ENCODE measurements around the gene DYNLT1. TPM values are rescaled to one million over a fixed set of nuclear protein-coding genes. Genes with fewer than 3 reads are reported as not detected.
A peak's percentile ranks its signal among the peaks of the same experiment; 100 is the strongest.

Gene DYNLT1
- total and polyA plus RNA-seq, 10 of the 15 experiments (the other 5 are each of a cell fraction or from before 2014, with no cell fraction given): 33.6 to 298 (median 89.2) TPM

DNA sequence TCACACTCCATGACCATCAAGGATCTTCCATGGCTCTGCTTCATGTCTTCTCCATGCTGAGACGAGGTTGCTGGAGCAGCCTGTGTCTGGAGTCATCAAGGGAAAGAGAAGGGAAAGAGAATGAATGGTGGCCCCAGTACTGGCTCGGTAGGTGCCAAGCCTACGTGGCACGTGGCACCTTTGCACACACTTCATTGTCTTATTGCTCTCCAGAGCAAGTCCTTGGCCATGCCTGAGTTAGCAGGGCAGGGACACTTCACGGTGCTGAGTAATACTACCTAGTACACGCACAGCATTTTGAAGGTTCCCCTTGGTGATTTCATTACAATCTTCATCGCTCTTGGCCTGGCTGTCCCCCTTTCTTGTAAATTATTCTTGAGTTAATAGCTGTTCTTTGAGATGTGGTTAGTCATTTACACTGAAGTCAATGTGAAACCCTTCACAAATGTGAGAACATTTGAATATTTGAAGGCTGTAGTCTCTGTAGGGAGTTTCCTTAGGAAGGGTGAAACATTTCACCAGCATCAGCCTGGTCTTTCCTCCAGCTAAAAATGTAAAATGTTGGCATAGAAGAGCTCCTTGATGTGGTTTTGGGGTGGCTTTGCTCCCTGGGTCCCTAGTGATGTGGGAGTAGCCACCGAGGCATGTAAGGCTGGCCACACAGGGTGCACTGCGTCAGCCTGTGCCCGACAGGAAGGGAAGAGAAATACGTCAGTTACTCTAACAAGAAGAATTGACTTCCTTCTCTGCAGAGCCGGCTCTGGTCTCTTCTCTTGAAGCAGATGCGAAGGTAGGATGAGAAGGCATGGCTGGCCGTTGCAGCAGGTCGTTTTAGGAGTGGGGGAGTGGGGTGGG lies 5.0 kb upstream of the DYNLT1 start, which contains the start of gene SYTL3 (continued):
- TF ChIP-seq EP300 (IDR thresholded peaks at IDR 0.05; ENCODE audit: borderline replicate concordance in 1 of 2, control insufficient read depth in 1 of 2, low read depth in 2 of 2, low read length in 2 of 2) (peak; percentile 31 to 85; a peak in 3 of 4 replicates), RAD51 (IDR thresholded peaks at IDR 0.05) (peak; percentile 62; the same call in 1 of the 2 replicates), CBX3 (IDR thresholded peaks at IDR 0.05; ENCODE audit: borderline replicate concordance, low read depth) (no peak), NRF1 (conservative IDR thresholded peaks at IDR 0.05; ENCODE audit: low read depth, low read length) (no peak), SIX5 (IDR thresholded peaks at IDR 0.05; ENCODE audit: low read depth, low read length, severe bottlenecking) (no peak), FOS (IDR thresholded peaks at IDR 0.05; ENCODE audit: borderline replicate concordance, extremely low read depth, insufficient read length) (no peak), SREBF2 (IDR thresholded peaks at IDR 0.05; ENCODE audit: low read length) (no peak), IKZF1 (conservative IDR thresholded peaks at IDR 0.05) (peak; percentile 99), POLR2A (IDR thresholded peaks at IDR 0.05; ENCODE audit: low read depth, low read length) (peak; percentile 55), ESRRA (IDR thresholded peaks at IDR 0.05; ENCODE audit: low read length) (0 out of 2 replicates have a peak, but pooled peaks have one; percentile 27), MTA2 (IDR thresholded peaks at IDR 0.05; ENCODE audit: low read depth) (peak; percentile 92), KLF5 (IDR thresholded peaks at IDR 0.05; ENCODE audit: partially characterized antibody) (peak; percentile 87), ZSCAN29 (IDR thresholded peaks at IDR 0.05) (no peak), MEF2A (IDR thresholded peaks at IDR 0.05; ENCODE audit: insufficient read depth, low read depth, low read length) (peak; percentile 63; the same call in 1 of the 2 replicates), ETV6 (conservative IDR thresholded peaks at IDR 0.05 in 1 of 2, IDR thresholded peaks at IDR 0.05 in 1 of 2; ENCODE audit: borderline replicate concordance in 1 of 2, low read depth in 1 of 2) (peak in 1 of 2 experiments; percentile 88; a peak in 2 of 4 replicates), ASH2L (IDR thresholded peaks at IDR 0.05; ENCODE audit: borderline replicate concordance, low read depth) (no peak; the same call in 1 of the 2 replicates), HDAC6 (IDR thresholded peaks at IDR 0.05; ENCODE audit: unreplicated experiment) (no peak), BMI1 (IDR thresholded peaks at IDR 0.05; ENCODE audit: borderline replicate concordance) (no peak; the same call in 1 of the 2 replicates), TBL1XR1 (IDR thresholded peaks at IDR 0.05; ENCODE audit: low read depth, low read length) (peak; percentile 75; the same call in 1 of the 2 replicates), CHD2 (IDR thresholded peaks at IDR 0.05; ENCODE audit: borderline replicate concordance, low read depth, low read length) (0 out of 2 replicates have a peak, but pooled peaks have one; percentile 58), EED (IDR thresholded peaks at IDR 0.05; ENCODE audit: low read depth) (peak; percentile 100)
- TF ChIP-seq, protein P1, sequence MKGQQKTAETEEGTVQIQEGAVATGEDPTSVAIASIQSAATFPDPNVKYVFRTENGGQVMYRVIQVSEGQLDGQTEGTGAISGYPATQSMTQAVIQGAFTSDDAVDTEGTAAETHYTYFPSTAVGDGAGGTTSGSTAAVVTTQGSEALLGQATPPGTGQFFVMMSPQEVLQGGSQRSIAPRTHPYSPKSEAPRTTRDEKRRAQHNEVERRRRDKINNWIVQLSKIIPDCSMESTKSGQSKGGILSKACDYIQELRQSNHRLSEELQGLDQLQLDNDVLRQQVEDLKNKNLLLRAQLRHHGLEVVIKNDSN (IDR thresholded peaks at IDR 0.05; ENCODE audit: borderline replicate concordance, extremely low read length, insufficient read depth, low read depth, low read length): no peak
- TF ChIP-seq, protein P2, sequence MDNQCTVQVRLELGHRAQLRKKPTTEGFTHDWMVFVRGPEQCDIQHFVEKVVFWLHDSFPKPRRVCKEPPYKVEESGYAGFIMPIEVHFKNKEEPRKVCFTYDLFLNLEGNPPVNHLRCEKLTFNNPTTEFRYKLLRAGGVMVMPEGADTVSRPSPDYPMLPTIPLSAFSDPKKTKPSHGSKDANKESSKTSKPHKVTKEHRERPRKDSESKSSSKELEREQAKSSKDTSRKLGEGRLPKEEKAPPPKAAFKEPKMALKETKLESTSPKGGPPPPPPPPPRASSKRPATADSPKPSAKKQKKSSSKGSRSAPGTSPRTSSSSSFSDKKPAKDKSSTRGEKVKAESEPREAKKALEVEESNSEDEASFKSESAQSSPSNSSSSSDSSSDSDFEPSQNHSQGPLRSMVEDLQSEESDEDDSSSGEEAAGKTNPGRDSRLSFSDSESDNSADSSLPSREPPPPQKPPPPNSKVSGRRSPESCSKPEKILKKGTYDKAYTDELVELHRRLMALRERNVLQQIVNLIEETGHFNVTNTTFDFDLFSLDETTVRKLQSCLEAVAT (IDR thresholded peaks at IDR 0.05): peak; percentile 44; the same call in 1 of the 2 replicates
- TF ChIP-seq, protein P3, sequence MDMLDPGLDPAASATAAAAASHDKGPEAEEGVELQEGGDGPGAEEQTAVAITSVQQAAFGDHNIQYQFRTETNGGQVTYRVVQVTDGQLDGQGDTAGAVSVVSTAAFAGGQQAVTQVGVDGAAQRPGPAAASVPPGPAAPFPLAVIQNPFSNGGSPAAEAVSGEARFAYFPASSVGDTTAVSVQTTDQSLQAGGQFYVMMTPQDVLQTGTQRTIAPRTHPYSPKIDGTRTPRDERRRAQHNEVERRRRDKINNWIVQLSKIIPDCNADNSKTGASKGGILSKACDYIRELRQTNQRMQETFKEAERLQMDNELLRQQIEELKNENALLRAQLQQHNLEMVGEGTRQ (IDR thresholded peaks at IDR 0.05; ENCODE audit: borderline replicate concordance, low read depth, low read length): peak; percentile 5; the same call in 1 of the 2 replicates

Measured in GM12878 (cell line).